GM12891 (cell line): Measurements from ENCODE around the gene CERS6.

Experiments
- POLR2A ChIP-seq: IDR thresholded peaks from 2 replicates; pipeline ENCODE4 v1.6.1; 2011; ENCODE audit warnings: low read depth, low read length, control low read depth
- POLR2AphosphoS5 ChIP-seq: IDR thresholded peaks from 2 replicates; pipeline ENCODE4 v1.6.1; 2011; ENCODE audit warnings: low read depth, low read length, control low read depth
- TAF1 ChIP-seq: IDR thresholded peaks from 2 replicates; pipeline ENCODE4 v1.6.1; 2011; ENCODE audit warnings: low read depth, low read length, control low read depth

- TF ChIP-seq POLR2AphosphoS5 (no peak), POLR2A (no peak), TAF1 (no peak)
Observed at GRCh38 chr2:168534926-168535325, 78.9 kb downstream of the CERS6 start.
